SH-SY5Y (cell line): ENCODE results near the gene POLDIP2.

Source experiments
- GATA2 ChIP-seq: IDR thresholded peaks from 2 replicates; pipeline ENCODE4 v1.6.1; 2011; ENCODE audit warnings: mild to moderate bottlenecking, low read depth, low read length
- GATA3 ChIP-seq: IDR thresholded peaks from 2 replicates; pipeline ENCODE4 v1.6.1; 2011; ENCODE audit warnings: low read depth, mild to moderate bottlenecking, low read length, moderate library complexity

- TF ChIP-seq GATA2: no peak
- TF ChIP-seq GATA3: no peak
Observed at GRCh38 chr17:28365487-28365886, 8.2 kb upstream of the POLDIP2 start.
